Right ventricle myocardium inferior (tissue), 1 donor: ENCODE measurements around the gene MYOG. TPM values are rescaled to one million over a fixed set of nuclear protein-coding genes. Genes with fewer than 3 reads are reported as not detected.

ENCODE experiments used
- ATAC-seq: fragments of 200-7000 bp; cut with Tn5 transposase; one replicate; pipeline ENCODE4 v1.9.1; 2020; ENCODE audit warnings: mild to moderate bottlenecking, moderate library complexity
- DNase-seq: peaks from one replicate; pipeline ENCODE4 v3.0.0; 2021; ENCODE audit errors: missing footprints
- intact Hi-C: fragments of 100-400 bp; cut with DNase I; formaldehyde crosslinking; loops from one replicate; pipeline ENCODE4 v1.11.0; 2022
- total RNA-seq: library from RNA; stranded (reverse); fragmentation: NEBNext Ultra II Directional; extraction: Animal tissue kit (Norgen Biotek cat#: 25700); gene quantifications from one replicate; pipeline ENCODE4 v1.2.1, GENCODE V29; 2021
- donor health status: DM: no; HTN: yes; CAD: no; lungs with severe emphysema.

The MYOG gene
- total RNA-seq, 1 donor from 2014 or later, result not detected

DNA sequence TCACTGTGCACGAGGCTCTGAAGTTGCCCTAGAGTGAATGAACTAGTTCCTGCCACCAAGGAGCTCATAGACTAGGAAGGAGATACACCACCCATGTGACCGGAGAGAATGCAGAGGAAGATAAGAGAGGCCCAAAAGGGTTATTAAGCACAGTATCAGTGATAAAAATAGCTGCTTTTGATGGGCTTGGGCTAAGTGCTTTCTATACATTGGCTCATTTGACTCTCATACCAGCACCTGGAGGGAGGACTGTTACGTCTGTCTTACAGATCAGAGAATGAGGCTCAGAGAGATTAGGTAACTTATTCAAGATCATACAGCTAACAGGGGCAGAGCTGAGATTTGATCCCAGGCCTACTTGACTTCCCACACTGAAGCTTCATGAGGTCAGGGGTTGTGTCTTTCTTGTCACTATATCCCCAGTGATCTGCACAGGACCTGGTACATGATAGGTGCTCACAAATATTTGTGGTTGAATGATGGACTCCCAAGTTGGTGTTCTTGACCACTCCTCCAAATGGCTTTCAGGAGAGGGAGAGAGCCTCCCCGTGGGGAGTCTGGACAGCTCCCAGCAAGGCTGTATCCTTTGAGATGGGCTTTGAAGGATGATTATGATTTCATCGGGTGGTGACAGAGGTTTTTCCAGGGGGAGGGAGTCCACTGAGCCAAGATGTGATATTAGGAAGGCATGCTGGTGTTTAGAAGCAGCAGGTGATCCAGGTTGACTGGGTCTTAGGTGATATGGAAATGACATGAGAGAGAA is 45.1 kb downstream of the MYOG start:
- ATAC-seq, result no peak
- DNase-seq, result no peak
- intact Hi-C loops, result no loop called here

GRCh38 chr1:203039609-203040512 is 46.0 kb downstream of the MYOG start:
- DNase-seq (no peak), ATAC-seq (no peak)
- intact Hi-C loops, result loop anchor here (1.0 to 5.0 kb wide), 4 partner anchors 87 to 228 kb away; partner anchors contain the start of gene ADORA1

- DNase-seq (peak; percentile 87), ATAC-seq (peak; percentile 85)
- intact Hi-C loops, result loop anchor here (1.0 to 5.0 kb wide), 4 partner anchors 88 to 229 kb away; partner anchors contain the start of gene ADORA1
Observed at GRCh38 chr1:203038891-203039608, 46.8 kb downstream of the MYOG start.

- DNase-seq, result peak; percentile 75
- peak; percentile 83 for ATAC-seq
- intact Hi-C loops, result loop anchor here (5.0 kb wide), 1 partner anchor 89 kb away; the partner anchor contains the start of gene ADORA1
Observed at GRCh38 chr1:203038217-203038741, 47.5 kb downstream of the MYOG start.

- intact Hi-C loops, result loop anchor here (5.0 kb wide), 1 partner anchor 90 kb away; the partner anchor contains the start of gene ADORA1
- DNase-seq, result no peak
- ATAC-seq, result peak; percentile 29
Observed at GRCh38 chr1:203037509-203038190, 48.2 kb downstream of the MYOG start.

DNA sequence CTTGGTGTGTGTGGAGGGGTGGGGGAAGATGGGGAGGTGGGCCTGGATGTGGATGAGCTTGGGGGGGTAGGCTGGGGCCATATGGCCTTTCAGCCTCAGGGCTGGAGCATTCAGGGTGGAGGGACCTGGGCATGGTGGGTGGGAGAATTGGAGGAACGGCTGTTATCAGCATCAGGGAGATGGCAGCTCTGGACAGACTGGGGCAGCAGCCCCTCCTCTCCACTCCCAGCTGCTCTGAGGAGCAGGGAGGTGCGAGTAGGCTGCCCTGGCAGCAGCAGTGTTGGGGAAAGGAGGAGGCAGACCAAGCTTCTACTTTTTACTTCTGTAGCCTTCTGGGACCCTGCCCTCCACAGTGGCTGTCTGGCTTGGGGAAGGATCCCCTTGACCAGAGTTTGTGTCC is 49.3 kb downstream of the MYOG start:
- intact Hi-C loops, result loop anchor here (5.0 kb wide), 1 partner anchor 91 kb away; the partner anchor contains the start of gene ADORA1
- DNase-seq, result no peak
- no peak for ATAC-seq

DNA sequence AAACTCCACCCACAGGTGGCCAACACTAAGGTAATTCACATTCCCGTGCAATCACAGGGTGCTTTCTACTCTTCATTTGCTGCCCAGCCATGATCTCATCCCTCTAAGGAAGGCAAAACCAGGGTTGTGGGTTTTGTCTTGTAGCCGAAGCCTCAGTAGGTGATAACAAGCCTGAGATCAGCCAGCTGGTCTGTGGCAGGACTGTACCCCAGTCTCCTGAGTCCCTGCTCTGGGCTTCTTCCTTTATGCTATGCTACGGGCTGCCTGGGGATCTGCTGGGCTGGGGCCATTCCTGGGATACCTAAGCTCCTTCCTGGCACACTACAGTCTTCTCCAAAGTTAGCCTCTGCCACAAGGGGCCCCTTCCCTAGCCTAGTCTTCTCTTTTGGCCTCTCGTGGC is 49.7 kb downstream of the MYOG start:
- ATAC-seq, result no peak
- DNase-seq, result no peak
- intact Hi-C loops, result loop anchor here (5.0 kb wide), 1 partner anchor 91 kb away; the partner anchor contains the start of gene ADORA1

DNA sequence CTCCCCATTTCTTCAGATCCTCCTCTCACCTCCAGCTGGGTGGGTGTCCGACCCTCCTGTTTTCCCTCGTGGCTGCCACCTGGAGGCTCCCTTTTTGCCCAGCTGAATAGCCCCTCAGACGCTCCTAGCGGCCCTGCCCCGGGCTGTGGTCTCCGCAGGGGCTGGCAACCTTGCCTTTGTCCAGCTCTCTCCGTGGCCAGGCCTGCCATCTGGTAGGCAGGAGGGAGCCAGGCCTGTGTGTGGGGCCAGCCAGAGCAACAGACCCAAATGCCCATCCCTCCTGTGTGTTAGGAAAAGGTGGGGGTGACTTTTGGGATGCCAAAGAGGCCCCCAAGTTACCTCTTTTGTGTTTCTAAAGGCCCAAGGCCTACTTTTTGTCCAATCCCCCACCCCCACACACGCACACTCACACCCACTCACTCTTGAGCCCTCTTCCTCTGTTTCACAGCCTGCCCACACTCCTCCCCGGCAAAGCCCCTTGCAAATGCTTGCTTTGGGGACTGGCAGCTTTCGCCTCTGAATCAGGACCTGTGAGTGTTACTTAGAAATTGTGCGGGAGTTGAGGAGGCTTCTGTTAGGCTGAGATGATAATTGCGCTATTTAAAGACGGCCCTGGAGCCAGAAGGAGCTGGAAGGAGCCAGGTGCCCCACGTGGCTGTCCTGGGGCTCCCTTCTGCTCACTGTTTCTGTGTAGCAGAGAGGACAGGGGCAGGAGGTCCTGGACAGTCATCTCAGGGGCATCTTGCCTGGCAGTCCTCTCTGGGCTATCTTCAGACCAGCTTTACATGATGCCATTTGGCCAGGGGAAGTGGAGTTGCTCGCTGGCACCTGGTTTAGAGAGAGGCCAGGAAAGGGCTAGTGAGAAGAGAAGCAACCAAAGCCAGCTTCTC is 50.5 kb downstream of the MYOG start:
- DNase-seq, result no peak
- intact Hi-C loops, result loop anchor here (5.0 kb wide), 1 partner anchor 92 kb away; the partner anchor contains the start of gene ADORA1
- no peak for ATAC-seq

- DNase-seq (no peak), ATAC-seq (no peak)
- intact Hi-C loops, result loop anchor here (5.0 kb wide), 1 partner anchor 93 kb away; the partner anchor contains the start of gene ADORA1
Observed at GRCh38 chr1:203034422-203035110, 51.2 kb downstream of the MYOG start.

GRCh38 chr1:203033917-203034316 is 51.9 kb downstream of the MYOG start:
- intact Hi-C loops, result no loop called here
- no peak for DNase-seq
- no peak for ATAC-seq

DNA sequence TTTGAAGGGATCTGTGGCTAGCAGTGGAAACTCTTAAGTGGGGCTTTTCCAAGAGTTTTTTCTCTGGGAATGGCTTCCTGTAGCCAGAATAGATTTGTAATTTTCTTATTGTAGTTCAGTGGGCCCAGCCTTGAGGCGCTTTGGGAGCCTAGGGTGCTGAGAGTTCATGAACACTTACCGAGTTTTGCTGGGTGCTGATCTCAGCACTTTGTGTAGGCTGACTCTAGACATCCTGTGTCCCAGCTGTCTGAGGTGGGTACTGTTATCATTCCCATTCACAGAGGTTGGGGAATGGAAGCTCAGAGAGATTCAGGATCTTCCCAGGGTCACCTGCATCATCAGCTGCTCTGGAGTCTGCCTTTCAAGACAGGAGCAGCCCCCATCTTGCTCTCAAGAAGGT is 52.5 kb downstream of the MYOG start:
- DNase-seq (no peak), ATAC-seq (no peak)
- intact Hi-C loops, result no loop called here

Other genes starting within 250 kb of the MYOG start
- gene RABIF, start 196.9 kb downstream of the MYOG start, total RNA-seq, result 6.1 TPM
- gene KLHL12, start 158.8 kb downstream of the MYOG start, total RNA-seq, result 19.3 TPM
- 85.8 TPM for gene ADIPOR1, start 127.7 kb downstream of the MYOG start, total RNA-seq
- 134 TPM for gene CYB5R1, start 118.8 kb downstream of the MYOG start, total RNA-seq
- gene TMEM183A, start 78.6 kb downstream of the MYOG start, total RNA-seq, result 24.0 TPM
- 22.2 TPM for gene PPFIA4, start 59.5 kb downstream of the MYOG start, total RNA-seq
- 19.0 TPM for gene ADORA1, start 41.7 kb upstream of the MYOG start, total RNA-seq
- gene MYBPH, start 89.8 kb upstream of the MYOG start, total RNA-seq, result not detected
- 0.46 TPM for gene CHI3L1, start 100.7 kb upstream of the MYOG start, total RNA-seq
- gene CHIT1, start 143.7 kb upstream of the MYOG start, total RNA-seq, result 0.51 TPM
- 44.8 TPM for gene BTG2, start 219.5 kb upstream of the MYOG start, total RNA-seq